ENCODE measurements around the gene AADACL4.

AADACL4 gene

DNA sequence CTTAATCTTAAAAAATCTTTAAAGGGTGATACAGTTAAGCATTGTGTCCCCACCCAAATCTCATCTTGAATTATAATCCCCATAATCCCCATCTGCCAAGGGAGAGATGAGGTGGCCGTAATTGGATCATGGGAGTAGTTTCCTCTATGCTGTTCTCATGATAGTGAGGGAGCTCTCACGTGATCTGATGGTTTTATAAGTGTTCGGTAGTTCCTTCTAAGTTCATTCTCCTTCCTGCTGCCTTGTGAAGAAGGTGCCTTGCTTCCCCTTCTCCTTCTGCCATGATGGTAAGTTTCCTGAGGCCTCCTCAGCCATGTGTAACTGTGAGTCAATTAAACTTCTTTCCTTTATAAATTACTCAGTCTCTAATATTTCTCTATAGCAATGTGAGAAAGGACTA is 36.6 kb upstream of the AADACL4 start:
- Histone ChIP-seq H3K9me2 (replicated peaks; ENCODE audit: control insufficient read depth, low read length) (no peaks in the 10 kb centered on the region), H3K27me3 (ENCODE audit: control insufficient read depth, low read length) (no peaks in the 10 kb centered on the region), H3K36me3 (ENCODE audit: control insufficient read depth, low read length) (no peaks in the 10 kb centered on the region), H3K27ac (ENCODE audit: low read depth, low read length) (no peak overlapping the region), H3K79me2 (ENCODE audit: control insufficient read depth, low read length) (no peaks in the 10 kb centered on the region), H3K4me2 (ENCODE audit: low read length) (no peak overlapping the region), H3K9me3 (ENCODE audit: control insufficient read depth, insufficient read depth, low read length) (no peaks in the 10 kb centered on the region), H3F3A (ENCODE audit: control insufficient read depth, insufficient read depth) (no peaks in the 10 kb centered on the region), H4K20me1 (ENCODE audit: control insufficient read depth, insufficient read depth, low read depth, low read length) (no peaks in the 10 kb centered on the region), H3K4me3 (ENCODE audit: low read length) (no peak overlapping the region), H3K4me1 (ENCODE audit: control insufficient read depth, low read length) (no peaks in the 10 kb centered on the region)
- TF ChIP-seq EZH2phosphoT487 (IDR thresholded peaks at IDR 0.05; ENCODE audit: borderline replicate concordance, low read length) = no peak
- TF ChIP-seq, protein P1, sequence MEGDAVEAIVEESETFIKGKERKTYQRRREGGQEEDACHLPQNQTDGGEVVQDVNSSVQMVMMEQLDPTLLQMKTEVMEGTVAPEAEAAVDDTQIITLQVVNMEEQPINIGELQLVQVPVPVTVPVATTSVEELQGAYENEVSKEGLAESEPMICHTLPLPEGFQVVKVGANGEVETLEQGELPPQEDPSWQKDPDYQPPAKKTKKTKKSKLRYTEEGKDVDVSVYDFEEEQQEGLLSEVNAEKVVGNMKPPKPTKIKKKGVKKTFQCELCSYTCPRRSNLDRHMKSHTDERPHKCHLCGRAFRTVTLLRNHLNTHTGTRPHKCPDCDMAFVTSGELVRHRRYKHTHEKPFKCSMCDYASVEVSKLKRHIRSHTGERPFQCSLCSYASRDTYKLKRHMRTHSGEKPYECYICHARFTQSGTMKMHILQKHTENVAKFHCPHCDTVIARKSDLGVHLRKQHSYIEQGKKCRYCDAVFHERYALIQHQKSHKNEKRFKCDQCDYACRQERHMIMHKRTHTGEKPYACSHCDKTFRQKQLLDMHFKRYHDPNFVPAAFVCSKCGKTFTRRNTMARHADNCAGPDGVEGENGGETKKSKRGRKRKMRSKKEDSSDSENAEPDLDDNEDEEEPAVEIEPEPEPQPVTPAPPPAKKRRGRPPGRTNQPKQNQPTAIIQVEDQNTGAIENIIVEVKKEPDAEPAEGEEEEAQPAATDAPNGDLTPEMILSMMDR (IDR thresholded peaks at IDR 0.05; ENCODE audit: low read depth, low read length, poor library complexity, severe bottlenecking) = no peak

DNA sequence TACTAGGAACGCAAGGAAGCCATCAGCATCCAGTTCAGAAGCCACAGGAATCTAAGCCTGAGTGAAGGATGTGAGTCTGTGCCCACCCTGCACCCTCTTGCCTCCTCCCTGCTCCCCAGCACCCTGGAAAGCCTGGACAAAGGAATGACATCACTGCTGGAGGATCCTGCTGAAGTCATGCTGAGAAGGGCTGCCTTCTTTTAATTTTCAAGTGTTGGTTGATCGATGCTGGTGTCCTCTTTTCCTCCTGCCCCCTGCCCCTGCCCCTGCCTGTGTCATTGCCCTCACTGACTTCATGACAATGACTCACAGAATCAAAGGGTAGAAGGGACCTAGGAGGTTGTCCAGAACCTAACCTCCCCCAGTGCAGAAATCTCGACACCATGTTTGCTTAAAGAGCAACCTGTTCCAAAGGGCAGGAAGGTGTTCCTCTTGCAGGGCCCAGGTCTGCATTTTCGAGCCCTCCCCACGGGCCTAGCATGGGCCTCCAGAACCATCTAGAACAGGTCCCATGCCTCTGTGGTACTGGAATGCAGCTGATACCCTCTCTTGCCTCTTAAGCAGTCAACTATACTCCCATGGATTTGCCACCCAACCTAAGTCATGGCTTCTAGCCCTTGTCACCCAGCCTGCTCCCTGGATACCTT is 35.5 kb upstream of the AADACL4 start:
- Histone ChIP-seq H3K79me2 (ENCODE audit: control insufficient read depth, low read length) (no peaks in the 10 kb centered on the region), H3K4me3 (ENCODE audit: low read length) (no peak overlapping the region), H4K20me1 (ENCODE audit: control insufficient read depth, insufficient read depth, low read depth, low read length) (no peaks in the 10 kb centered on the region), H3K9me2 (replicated peaks; ENCODE audit: control insufficient read depth, low read length) (no peaks in the 10 kb centered on the region), H3F3A (ENCODE audit: control insufficient read depth, insufficient read depth) (no peaks in the 10 kb centered on the region), H3K9me3 (ENCODE audit: control insufficient read depth, insufficient read depth, low read length) (no peaks in the 10 kb centered on the region), H3K27ac (ENCODE audit: low read depth, low read length) (no peak overlapping the region), H3K4me1 (ENCODE audit: control insufficient read depth, low read length) (no peaks in the 10 kb centered on the region), H3K4me2 (ENCODE audit: low read length) (no peak overlapping the region), H3K36me3 (ENCODE audit: control insufficient read depth, low read length) (no peaks in the 10 kb centered on the region), H3K27me3 (ENCODE audit: control insufficient read depth, low read length) (0 out of 2 replicates have a peak, but pooled peaks cover 2% of the 10 kb centered on the region)
- TF ChIP-seq, protein P1 (IDR thresholded peaks at IDR 0.05; ENCODE audit: low read depth, low read length, poor library complexity, severe bottlenecking) = no peak
- no peak for TF ChIP-seq EZH2phosphoT487 (IDR thresholded peaks at IDR 0.05; ENCODE audit: borderline replicate concordance, low read length)

DNA sequence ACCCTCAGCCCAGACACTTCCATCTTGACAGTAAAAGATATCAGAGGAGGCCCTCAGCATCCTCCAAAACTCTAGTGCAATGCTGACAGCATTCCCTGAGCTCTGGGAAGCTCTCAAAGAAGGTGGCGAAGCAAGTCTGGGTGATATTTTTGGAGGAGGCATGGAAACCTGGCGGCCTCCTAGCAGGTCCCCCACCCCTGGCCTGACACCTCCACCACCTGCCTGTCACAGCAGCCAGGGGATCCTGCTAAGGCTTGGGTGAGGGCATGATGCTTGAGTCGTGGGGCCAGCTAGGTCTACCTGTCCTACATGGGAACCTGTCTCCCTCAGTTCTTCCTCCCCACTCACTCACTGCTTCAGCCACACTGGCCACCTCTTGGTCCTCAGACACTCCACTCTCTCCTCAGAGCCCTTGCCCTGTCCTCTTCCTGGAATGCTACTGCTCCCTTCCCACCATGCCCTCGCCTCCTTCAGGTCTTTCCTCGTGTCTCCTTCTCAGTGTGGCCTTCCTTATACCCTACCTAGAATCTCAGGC is 34.3 kb upstream of the AADACL4 start:
- H3K4me2 ChIP-seq (ENCODE audit: low read length) = no peak overlapping the region
- H3K4me1 ChIP-seq (ENCODE audit: control insufficient read depth, low read length) = no peaks in the 10 kb centered on the region
- H4K20me1 ChIP-seq (ENCODE audit: control insufficient read depth, insufficient read depth, low read depth, low read length) = no peaks in the 10 kb centered on the region
- no peaks in the 10 kb centered on the region for H3F3A ChIP-seq (ENCODE audit: control insufficient read depth, insufficient read depth)
- H3K27me3 ChIP-seq (ENCODE audit: control insufficient read depth, low read length) = 0 out of 2 replicates have a peak, but pooled peaks cover 2% of the 10 kb centered on the region
- H3K9me3 ChIP-seq (ENCODE audit: control insufficient read depth, insufficient read depth, low read length) = no peaks in the 10 kb centered on the region
- H3K9me2 ChIP-seq (replicated peaks; ENCODE audit: control insufficient read depth, low read length) = no peaks in the 10 kb centered on the region
- TF ChIP-seq, protein P1 (IDR thresholded peaks at IDR 0.05; ENCODE audit: low read depth, low read length, poor library complexity, severe bottlenecking) = no peak
- H3K27ac ChIP-seq (ENCODE audit: low read depth, low read length) = no peak overlapping the region
- no peaks in the 10 kb centered on the region for H3K36me3 ChIP-seq (ENCODE audit: control insufficient read depth, low read length)
- no peak overlapping the region for H3K4me3 ChIP-seq (ENCODE audit: low read length)
- no peaks in the 10 kb centered on the region for H3K79me2 ChIP-seq (ENCODE audit: control insufficient read depth, low read length)
